GM23338 (cell line): ENCODE data around the gene ADGRB2. TPM values are rescaled to one million over a fixed set of nuclear protein-coding genes. Genes with fewer than 3 reads are reported as not detected.

ENCODE experiments used
- ATAC-seq: fragments of 200-7000 bp; cut with Tn5 transposase; 3 replicates; pipeline ENCODE4 v1.9.1; 2020
- DNase-seq: peaks from one replicate; pipeline ENCODE4 v3.0.0-alpha.2; 2015; ENCODE audit warnings: low spot score
- H2AFZ ChIP-seq: fragments of 200-600 bp; sonication (generic); 2 replicates; pipeline ENCODE4 v1.8.0; 2016; ENCODE audit warnings: antibody characterized with exemption, mild to moderate bottlenecking, moderate library complexity
- H3F3A ChIP-seq: fragments of 200-600 bp; sonication (generic); replicated peaks from 2 replicates; pipeline ENCODE4 v1.8.0; 2017; ENCODE audit warnings: antibody characterized with exemption, mixed run types, low read depth
- H3K27ac ChIP-seq: fragments of 200-600 bp; sonication (generic); 2 replicates; pipeline ENCODE4 v1.6.1; 2016; ENCODE audit warnings: low read depth
- H3K27me3 ChIP-seq: fragments of 200-600 bp; sonication (generic); 2 replicates; pipeline ENCODE4 v1.8.0; 2016; ENCODE audit warnings: mild to moderate bottlenecking, mixed run types, moderate library complexity; ENCODE audit not compliant: insufficient read depth
- H3K36me3 ChIP-seq: fragments of 200-600 bp; sonication (generic); 2 replicates; pipeline ENCODE4 v1.8.0; 2016; ENCODE audit warnings: mild to moderate bottlenecking; ENCODE audit not compliant: insufficient read depth
- H3K4me1 ChIP-seq: fragments of 200-600 bp; sonication (generic); 2 replicates; pipeline ENCODE4 v1.8.0; 2016; ENCODE audit warnings: mild to moderate bottlenecking, moderate library complexity; ENCODE audit not compliant: insufficient read depth
- H3K4me2 ChIP-seq: fragments of 200-600 bp; sonication (generic); 2 replicates; pipeline ENCODE4 v1.7.1; 2017; ENCODE audit warnings: mixed run types
- H3K4me3 ChIP-seq: fragments of 200-600 bp; sonication (generic); 2 replicates; pipeline ENCODE4 v1.6.1; 2016; ENCODE audit warnings: mixed run types
- H3K79me2 ChIP-seq: fragments of 200-600 bp; sonication (generic); replicated peaks from 2 replicates; pipeline ENCODE4 v1.8.0; 2017; ENCODE audit warnings: mild to moderate bottlenecking; ENCODE audit not compliant: insufficient read depth
- H3K9me2 ChIP-seq: fragments of 200-600 bp; sonication (generic); 2 replicates; pipeline ENCODE4 v1.8.0; 2017; ENCODE audit not compliant: insufficient read depth
- H4K20me1 ChIP-seq: fragments of 200-600 bp; sonication (generic); replicated peaks from 2 replicates; pipeline ENCODE4 v1.8.0; 2017; ENCODE audit warnings: mild to moderate bottlenecking; ENCODE audit not compliant: insufficient read depth
- H3K27ac Mint-ChIP-seq: 2 replicates; pipeline ENCODE4 v1.8.0; 2020; ENCODE audit warnings: inconsistent platforms, mild to moderate bottlenecking, moderate library complexity, mixed read lengths
- H3K27me3 Mint-ChIP-seq: 3 replicates; pipeline ENCODE4 v1.8.0; 2022; ENCODE audit warnings: low read depth, mild to moderate bottlenecking, moderate library complexity, mixed read lengths, inconsistent platforms; ENCODE audit not compliant: insufficient read depth, poor library complexity
- H3K36me3 Mint-ChIP-seq: 3 replicates; pipeline ENCODE4 v1.8.0; 2021; ENCODE audit warnings: low read depth, mild to moderate bottlenecking, inconsistent platforms, moderate library complexity, mixed read lengths
- H3K4me1 Mint-ChIP-seq: 3 replicates; pipeline ENCODE4 v1.8.0; 2020; ENCODE audit warnings: mild to moderate bottlenecking, inconsistent platforms, mixed read lengths
- H3K4me3 Mint-ChIP-seq: 3 replicates; pipeline ENCODE4 v1.8.0; 2021; ENCODE audit warnings: moderate library complexity, mild to moderate bottlenecking, inconsistent platforms, mixed read lengths
- H3K9me3 Mint-ChIP-seq: 3 replicates; pipeline ENCODE4 v1.8.0; 2020; ENCODE audit warnings: moderate library complexity, mild to moderate bottlenecking, inconsistent platforms, mixed read lengths
- CREB1 ChIP-seq: fragments of 250-450 bp; sonication (Bioruptor Pico); IDR thresholded peaks from 2 replicates; pipeline ENCODE4 v1.5.0; 2020; ENCODE audit warnings: low read depth, mild to moderate bottlenecking, moderate library complexity
- CTCF ChIP-seq, 2 experiments: fragments of 200-600 bp in 1 of 2; sonication (generic) in 1 of 2; conservative IDR thresholded peaks; 2 replicates each; pipeline versions ENCODE4 v1.5.1 to v1.6.1; 2016 to 2017; ENCODE audit warnings: antibody characterized with exemption in 2 of 2, low read depth in 2 of 2, mild to moderate bottlenecking in 2 of 2, moderate library complexity in 1 of 2
- ETS1 ChIP-seq: IDR thresholded peaks from 2 replicates; pipeline ENCODE4 v1.6.1; 2016; ENCODE audit warnings: antibody characterized with exemption
- NANOG ChIP-seq: IDR thresholded peaks from 2 replicates; pipeline ENCODE4 v1.6.1; 2016; ENCODE audit warnings: antibody characterized with exemption, borderline replicate concordance
- POLR2AphosphoS5 ChIP-seq: IDR thresholded peaks from 2 replicates; pipeline ENCODE4 v1.6.1; 2016; ENCODE audit warnings: antibody characterized with exemption, low read depth
- STAT1 ChIP-seq: IDR thresholded peaks from one replicate; pipeline ENCODE4 v1.6.1; 2016; ENCODE audit warnings: antibody characterized with exemption; ENCODE audit not compliant: unreplicated experiment
- polyA plus RNA-seq: library from polyadenylated mRNA; unstranded; fragments of >200 nt; fragmentation: Nextera tagmentation; extraction: Ambion mirVana; gene quantifications from 2 replicates; pipeline ENCODE4 v1.2.1, GENCODE V29; 2016
- total RNA-seq: library from RNA; depleted of rRNA; stranded (reverse); fragments of >200 nt; shearing (Covaris generic); gene quantifications from 2 replicates; pipeline ENCODE4 v1.2.3, GENCODE V29; 2014

ADGRB2 gene
- total and polyA plus RNA-seq, 2 experiments from 2014 or later = 8.0 to 27.8 TPM

DNA sequence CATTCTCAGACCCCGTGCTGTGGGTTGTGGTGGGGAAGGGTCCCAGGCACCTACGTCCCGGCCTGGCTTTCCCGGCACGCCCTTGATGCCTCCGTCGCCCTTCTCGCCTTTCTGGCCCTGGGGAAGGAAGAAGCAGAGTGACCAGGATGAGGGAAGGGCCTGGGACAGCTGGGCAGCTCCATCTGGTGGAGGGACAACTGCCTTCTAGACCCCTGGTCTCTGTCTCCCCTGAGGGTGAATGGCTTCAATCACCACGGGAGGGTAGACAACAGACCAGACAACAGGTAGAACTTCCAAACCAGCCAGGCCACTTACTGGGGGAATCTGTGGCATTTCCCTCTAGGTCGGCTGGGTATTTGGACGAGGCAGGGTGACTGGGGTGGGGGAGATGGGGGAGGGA, 72.2 kb downstream of the ADGRB2 start:
- Histone ChIP-seq H3K9me2 (no peaks in the 10 kb centered on the region), H3K4me1 (no peaks in the 10 kb centered on the region), H3K4me2 (no peak overlapping the region), H3K4me3 (no peak overlapping the region), H3K36me3 (no peaks in the 10 kb centered on the region), H2AFZ (no peak overlapping the region), H3K79me2 (no peaks in the 10 kb centered on the region), H3F3A (no peaks in the 10 kb centered on the region), H4K20me1 (no peaks in the 10 kb centered on the region), H3K27ac (no peak overlapping the region), H3K27me3 (no peaks in the 10 kb centered on the region)
- TF ChIP-seq STAT1 = no peak
- TF ChIP-seq CREB1 (CRISPR knock-in tag) = no peak
- peak in 1 of 2 experiments; percentile 46; a peak in 2 of 4 replicates for TF ChIP-seq CTCF (conservative IDR thresholded peaks at IDR 0.05; ENCODE audit: low read depth in 2 of 2)
- Mint-ChIP-seq H3K27ac (no peak overlapping the region), H3K36me3 (no peaks in the 10 kb centered on the region), H3K4me3 (no peak overlapping the region), H3K4me1 (peaks cover 23% of the 10 kb centered on the region), H3K9me3 (no peaks in the 10 kb centered on the region; the same call in 2 of the 3 replicates), H3K27me3 (peaks cover 9% of the 10 kb centered on the region)
- ATAC-seq (no peak), DNase-seq (no peak)

GRCh38 chr1:31691446-31691845, 72.7 kb downstream of the ADGRB2 start:
- Histone ChIP-seq H2AFZ (no peak overlapping the region), H4K20me1 (no peaks in the 10 kb centered on the region), H3F3A (no peaks in the 10 kb centered on the region), H3K36me3 (no peaks in the 10 kb centered on the region), H3K27ac (no peak overlapping the region), H3K9me2 (no peaks in the 10 kb centered on the region), H3K4me2 (no peak overlapping the region), H3K27me3 (no peaks in the 10 kb centered on the region), H3K4me3 (no peak overlapping the region), H3K79me2 (no peaks in the 10 kb centered on the region), H3K4me1 (no peaks in the 10 kb centered on the region)
- peaks cover 10% of the 10 kb centered on the region for H3K27me3 Mint-ChIP-seq
- peaks cover 23% of the 10 kb centered on the region for H3K4me1 Mint-ChIP-seq
- H3K36me3 Mint-ChIP-seq = no peaks in the 10 kb centered on the region
- TF ChIP-seq NANOG = no peak
- ATAC-seq = no peak
- DNase-seq = no peak
- H3K9me3 Mint-ChIP-seq = no peaks in the 10 kb centered on the region; the same call in 2 of the 3 replicates
- no peak overlapping the region for H3K27ac Mint-ChIP-seq
- no peak overlapping the region for H3K4me3 Mint-ChIP-seq

GRCh38 chr1:31690921-31691320, 73.2 kb downstream of the ADGRB2 start:
- Mint-ChIP-seq H3K36me3 (no peaks in the 10 kb centered on the region), H3K27me3 (peaks cover 12% of the 10 kb centered on the region), H3K27ac (no peak overlapping the region), H3K9me3 (no peaks in the 10 kb centered on the region; the same call in 2 of the 3 replicates), H3K4me3 (no peak overlapping the region), H3K4me1 (peaks cover 23% of the 10 kb centered on the region)
- H3K27me3 ChIP-seq = no peaks in the 10 kb centered on the region
- no peaks in the 10 kb centered on the region for H3K79me2 ChIP-seq
- no peak overlapping the region for H3K4me3 ChIP-seq
- H4K20me1 ChIP-seq = no peaks in the 10 kb centered on the region
- H2AFZ ChIP-seq = no peak overlapping the region
- TF ChIP-seq ETS1 (no peak), NANOG (no peak), POLR2AphosphoS5 (no peak)
- no peaks in the 10 kb centered on the region for H3K9me2 ChIP-seq
- DNase-seq = no peak
- H3K36me3 ChIP-seq = no peaks in the 10 kb centered on the region
- no peak overlapping the region for H3K4me2 ChIP-seq
- no peaks in the 10 kb centered on the region for H3K4me1 ChIP-seq
- no peak for ATAC-seq
- no peaks in the 10 kb centered on the region for H3F3A ChIP-seq
- H3K27ac ChIP-seq = no peak overlapping the region
